Measurements from ENCODE around the gene ATP6V1B1. TPM values are rescaled to one million over a fixed set of nuclear protein-coding genes. Genes with fewer than 3 reads are reported as not detected.

ATP6V1B1 gene
- total RNA-seq, 8 experiments from 2014 or later = 0.31 to 6.1 (median 2.1) TPM

GRCh38 chr2:70894765-70895164, 40.9 kb upstream of the ATP6V1B1 start:
- ATAC-seq (replicated peaks in 6 of 8) = no peak
- in situ Hi-C loops (cut with MboI; ENCODE audit: low pct_unique_long_range_greater_than_20kb in 2 of 9, low sequenced_read_pairs in 9 of 9, unreplicated experiment in 9 of 9) = no loop called here
- WGBS, 10 experiments = 100% methylated on average over 1 of the region's 4 CpGs; no CpG with 5 or more reads in 7 of the 10 experiments
- H3K4me3 ChIP-seq = no peak overlapping the region
- peaks cover 0 to 9% of the 10 kb centered on the region in 2 donors for H3K4me1 ChIP-seq (replicated peaks in 1 of 2)
- no peak overlapping the region for H3K27ac ChIP-seq

GRCh38 chr2:70895249-70895648, 40.5 kb upstream of the ATP6V1B1 start:
- 20 to 80% (median 58%) methylated on average over 1 to 2 of the region's 3 CpGs; no CpG with 5 or more reads in 4 of the 10 experiments for WGBS, 10 experiments
- in situ Hi-C loops (cut with MboI; ENCODE audit: low pct_unique_long_range_greater_than_20kb in 2 of 9, low sequenced_read_pairs in 9 of 9, unreplicated experiment in 9 of 9) = no loop called here
- no peak for ATAC-seq (replicated peaks in 6 of 8)

GRCh38 chr2:70895998-70896764, 39.5 kb upstream of the ATP6V1B1 start:
- 13 to 68% (median 26%) methylated on average over 1 to 8 of the region's 25 CpGs; no CpG with 5 or more reads in 4 of the 10 experiments for WGBS, 10 experiments
- in situ Hi-C loops (cut with MboI; ENCODE audit: low pct_unique_long_range_greater_than_20kb in 2 of 9, low sequenced_read_pairs in 9 of 9, unreplicated experiment in 9 of 9) = no loop called here
- ATAC-seq (replicated peaks in 6 of 8) = no peak
- no peak overlapping the region for H3K27ac ChIP-seq
- no peak overlapping the region for H3K4me3 ChIP-seq
- peaks cover 0 to 9% of the 10 kb centered on the region in 2 donors for H3K4me1 ChIP-seq (replicated peaks in 1 of 2)

More at GRCh38 chr2:70895249-70895648, 40.5 kb upstream of the ATP6V1B1 start:
- Histone ChIP-seq H3K4me3 (no peak overlapping the region), H3K27ac (no peak overlapping the region), H3K4me1 (replicated peaks in 1 of 2) (peaks cover 0 to 9% of the 10 kb centered on the region in 2 donors)

GRCh38 chr2:70896765-70897202, 38.9 kb upstream of the ATP6V1B1 start:
- Histone ChIP-seq H3K4me1 (replicated peaks in 1 of 2) (peaks cover 0 to 9% of the 10 kb centered on the region in 2 donors), H3K27ac (no peak overlapping the region), H3K4me3 (no peak overlapping the region)
- in situ Hi-C loops (cut with MboI; ENCODE audit: low pct_unique_long_range_greater_than_20kb in 2 of 9, low sequenced_read_pairs in 9 of 9, unreplicated experiment in 9 of 9) = no loop called here
- ATAC-seq (replicated peaks in 6 of 8) = no peak
- 0 to 45% (median 18%) methylated on average over 1 to 7 of the region's 16 CpGs; no CpG with 5 or more reads in 4 of the 10 experiments for WGBS, 10 experiments

- WGBS, 10 experiments = 0 to 80% (median 38%) methylated on average over 1 to 10 of the region's 35 CpGs; no CpG with 5 or more reads in 2 of the 10 experiments
- in situ Hi-C loops (cut with MboI; ENCODE audit: low pct_unique_long_range_greater_than_20kb in 2 of 9, low sequenced_read_pairs in 9 of 9, unreplicated experiment in 9 of 9) = no loop called here
- Histone ChIP-seq H3K27ac (no peak overlapping the region), H3K4me1 (replicated peaks in 1 of 2) (peaks cover 5 to 12% of the 10 kb centered on the region in 2 donors), H3K4me3 (no peak overlapping the region)
- no peak for ATAC-seq (replicated peaks in 6 of 8)
Measured at GRCh38 chr2:70897203-70897976, 38.3 kb upstream of the ATP6V1B1 start.

GRCh38 chr2:70897977-70898226, 37.8 kb upstream of the ATP6V1B1 start:
- H3K4me1 ChIP-seq (replicated peaks in 1 of 2) = peaks cover 7 to 17% of the 10 kb centered on the region in 2 donors
- H3K27ac ChIP-seq = no peak overlapping the region
- H3K4me3 ChIP-seq = no peak overlapping the region
- in situ Hi-C loops (cut with MboI; ENCODE audit: low pct_unique_long_range_greater_than_20kb in 2 of 9, low sequenced_read_pairs in 9 of 9, unreplicated experiment in 9 of 9) = no loop called here
- ATAC-seq (replicated peaks in 6 of 8) = no peak
- WGBS, 10 experiments = 0 to 43% (median 20%) methylated on average over 1 to 5 of the region's 5 CpGs; no CpG with 5 or more reads in 5 of the 10 experiments

- H3K27ac ChIP-seq = no peak overlapping the region
- H3K4me1 ChIP-seq (replicated peaks in 1 of 2) = peaks cover 7 to 18% of the 10 kb centered on the region in 2 donors
- H3K4me3 ChIP-seq = no peak overlapping the region
- in situ Hi-C loops (cut with MboI; ENCODE audit: low pct_unique_long_range_greater_than_20kb in 2 of 9, low sequenced_read_pairs in 9 of 9, unreplicated experiment in 9 of 9) = no loop called here
- 30 to 63% (median 50%) methylated on average over 2 to 12 of the region's 16 CpGs; no CpG with 5 or more reads in 1 of the 10 experiments for WGBS, 10 experiments
- no peak for ATAC-seq (replicated peaks in 6 of 8)
Measured at GRCh38 chr2:70898363-70899240, 37.1 kb upstream of the ATP6V1B1 start.

- ATAC-seq (replicated peaks in 6 of 8) = peak; percentile 10 to 26 (median 16)
- in situ Hi-C loops (cut with MboI; ENCODE audit: low pct_unique_long_range_greater_than_20kb in 2 of 9, low sequenced_read_pairs in 9 of 9, unreplicated experiment in 9 of 9) = no loop called here
- Histone ChIP-seq H3K4me1 (replicated peaks in 1 of 2) (peaks cover 7 to 18% of the 10 kb centered on the region in 2 donors), H3K27ac (peak overlapping the region in 1 of 2 donors; percentile 73), H3K4me3 (peak overlapping the region; percentile 46 to 63 (median 54))
- WGBS, 10 experiments = 0 to 13% (median 3%) methylated on average over 3 to 43 of the region's 79 CpGs; no CpG with 5 or more reads in 4 of the 10 experiments
Measured at GRCh38 chr2:70901227-70902066, 34.3 kb upstream of the ATP6V1B1 start.

GRCh38 chr2:70902067-70902442, 33.6 kb upstream of the ATP6V1B1 start:
- Histone ChIP-seq H3K4me3 (peak overlapping the region; percentile 46 to 63 (median 54)), H3K27ac (peak overlapping the region in 1 of 2 donors; percentile 73), H3K4me1 (replicated peaks in 1 of 2) (peaks cover 7 to 21% of the 10 kb centered on the region in 2 donors)
- WGBS, 10 experiments = 13 to 14% methylated on average over 3 to 4 of the region's 5 CpGs; no CpG with 5 or more reads in 8 of the 10 experiments
- peak in 4 of 8 experiments; percentile 3 to 12 (median 4) for ATAC-seq (replicated peaks in 6 of 8)
- in situ Hi-C loops (cut with MboI; ENCODE audit: low pct_unique_long_range_greater_than_20kb in 2 of 9, low sequenced_read_pairs in 9 of 9, unreplicated experiment in 9 of 9) = no loop called here

GRCh38 chr2:70902579-70902978, 33.1 kb upstream of the ATP6V1B1 start:
- in situ Hi-C loops (cut with MboI; ENCODE audit: low pct_unique_long_range_greater_than_20kb in 2 of 9, low sequenced_read_pairs in 9 of 9, unreplicated experiment in 9 of 9) = no loop called here
- 0 to 83% (median 33%) methylated on average over 1 to 2 of the region's 2 CpGs; no CpG with 5 or more reads in 6 of the 10 experiments for WGBS, 10 experiments
- H3K27ac ChIP-seq = no peak overlapping the region
- H3K4me1 ChIP-seq (replicated peaks in 1 of 2) = peaks cover 7 to 26% of the 10 kb centered on the region in 2 donors
- peak overlapping the region in 2 of 5 donors; percentile 46 to 62 for H3K4me3 ChIP-seq
- no peak for ATAC-seq (replicated peaks in 6 of 8)

- Histone ChIP-seq H3K4me3 (no peak overlapping the region), H3K4me1 (replicated peaks in 1 of 2) (peaks cover 7 to 29% of the 10 kb centered on the region in 2 donors), H3K27ac (no peak overlapping the region)
- in situ Hi-C loops (cut with MboI; ENCODE audit: low pct_unique_long_range_greater_than_20kb in 2 of 9, low sequenced_read_pairs in 9 of 9, unreplicated experiment in 9 of 9) = no loop called here
- no peak for ATAC-seq (replicated peaks in 6 of 8)
Measured at GRCh38 chr2:70903171-70903570, 32.5 kb upstream of the ATP6V1B1 start.
